SU-DHL-6 (cell line): ENCODE measurements around the gene RAB19.

Experiments
- H2AFZ ChIP-seq: fragments of 200-600 bp; sonication (generic); 2 replicates; pipeline ENCODE4 v1.6.1; 2014; ENCODE audit warnings: low read depth, mild to moderate bottlenecking, moderate library complexity, mixed read lengths, antibody characterized with exemption, low read length; ENCODE audit not compliant: severe bottlenecking
- H3F3A ChIP-seq: fragments of 200-600 bp; shearing (Covaris generic); 2 replicates; pipeline ENCODE4 v1.6.0; 2016; ENCODE audit warnings: antibody characterized with exemption, mild to moderate bottlenecking; ENCODE audit not compliant: insufficient read depth
- H3K27ac ChIP-seq: fragments of 200-600 bp; sonication (generic); 2 replicates; pipeline ENCODE4 v1.5.1; 2016; ENCODE audit warnings: low read depth, mild to moderate bottlenecking, low read length, moderate library complexity, mixed read lengths
- H3K27me3 ChIP-seq: fragments of 200-600 bp; sonication (generic), shearing (Covaris generic); 2 replicates; pipeline ENCODE4 v1.6.0; 2014; ENCODE audit warnings: mild to moderate bottlenecking, low read length
- H3K36me3 ChIP-seq: fragments of 200-600 bp; sonication (generic); 2 replicates; pipeline ENCODE4 v1.6.1; 2014; ENCODE audit warnings: mild to moderate bottlenecking, low read length, mixed read lengths
- H3K4me2 ChIP-seq: fragments of 300-600, 200-600 bp; shearing (Covaris generic), sonication (generic); 2 replicates; pipeline ENCODE4 v1.6.0; 2014; ENCODE audit warnings: low read length, low read depth, mild to moderate bottlenecking; ENCODE audit not compliant: poor library complexity, severe bottlenecking
- H3K4me3 ChIP-seq: fragments of 200-600 bp; sonication (generic); 2 replicates; pipeline ENCODE4 v1.5.1; 2014; ENCODE audit warnings: antibody characterized with exemption, low read length, mild to moderate bottlenecking, mixed read lengths; ENCODE audit not compliant: insufficient read depth, poor library complexity, severe bottlenecking
- H3K79me2 ChIP-seq: fragments of 200-600 bp; sonication (generic); 2 replicates; pipeline ENCODE4 v1.6.1; 2014; ENCODE audit warnings: mild to moderate bottlenecking, low read length, moderate library complexity; ENCODE audit not compliant: insufficient read depth
- H3K9ac ChIP-seq: fragments of 200-600 bp; sonication (generic); 2 replicates; pipeline ENCODE4 v1.7.0; 2014; ENCODE audit warnings: mild to moderate bottlenecking, low read length
- H3K9me2 ChIP-seq: fragments of 200-600 bp; sonication (generic); replicated peaks from 2 replicates; pipeline ENCODE4 v1.6.1; 2014; ENCODE audit warnings: low read length; ENCODE audit not compliant: insufficient read depth
- H3K9me3 ChIP-seq: fragments of 200-600 bp; sonication (generic); 2 replicates; pipeline ENCODE4 v1.6.1; 2014; ENCODE audit warnings: low read length, mixed read lengths; ENCODE audit not compliant: insufficient read depth
- H4K20me1 ChIP-seq: fragments of 200-600 bp; sonication (generic); 2 replicates; pipeline ENCODE4 v1.6.1; 2014; ENCODE audit warnings: low read depth, mild to moderate bottlenecking, antibody characterized with exemption, low read length, moderate library complexity, mixed read lengths
- EZH2phosphoT487 ChIP-seq: fragments of 200-600 bp; sonication (generic), shearing (Covaris generic); conservative IDR thresholded peaks from 2 replicates; pipeline ENCODE4 v1.6.1; 2018; ENCODE audit warnings: mild to moderate bottlenecking, antibody characterized with exemption, low read length, moderate library complexity, mixed read lengths
- TF ChIP-seq, protein P1 (sequence below): fragments of 200-600 bp; sonication (generic); IDR thresholded peaks from one replicate; pipeline ENCODE4 v1.5.1; 2017; ENCODE audit warnings: antibody characterized with exemption, mild to moderate bottlenecking, low read length, moderate library complexity; ENCODE audit not compliant: insufficient read depth, poor library complexity, severe bottlenecking

The RAB19 gene

DNA sequence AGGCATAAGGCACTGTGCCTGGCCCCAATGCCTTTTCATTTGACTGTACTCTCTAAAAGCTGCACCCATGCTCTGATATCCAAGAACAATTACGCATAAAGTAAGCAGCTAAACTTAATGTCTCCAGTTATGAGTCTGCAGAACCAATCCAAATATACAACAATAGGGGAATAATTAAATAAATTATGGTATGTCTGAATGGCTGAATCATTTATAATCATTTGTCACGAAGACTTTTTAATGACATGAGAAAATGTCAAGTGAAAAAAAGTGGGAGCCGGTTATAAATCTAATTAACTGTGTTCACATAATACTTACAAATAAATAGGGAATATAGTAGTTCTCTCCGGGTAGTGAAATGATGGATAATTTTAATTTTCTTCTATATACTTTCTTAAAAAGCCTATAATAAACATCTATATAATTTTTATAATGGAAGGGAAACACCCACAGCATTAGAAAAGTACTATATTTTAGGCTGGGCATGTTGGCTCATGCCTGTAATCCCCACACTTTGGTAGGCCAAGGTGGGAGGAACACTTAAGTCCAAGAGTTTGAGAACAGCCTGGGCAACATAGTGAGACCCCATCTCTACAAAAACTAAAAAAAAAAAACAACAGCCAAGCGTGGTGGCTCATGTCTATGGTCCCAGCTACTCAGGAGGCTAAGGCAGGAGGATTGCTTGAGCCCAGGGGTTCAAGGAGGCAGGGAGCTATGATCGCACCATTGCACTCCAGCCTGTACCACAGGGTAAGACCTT, 19.7 kb upstream of the RAB19 start:
- Histone ChIP-seq H3K9me2 (no peaks in the 10 kb centered on the region), H3K79me2 (no peaks in the 10 kb centered on the region), H3K36me3 (no peaks in the 10 kb centered on the region), H2AFZ (no peak overlapping the region), H3K9me3 (no peaks in the 10 kb centered on the region), H3K4me3 (no peak overlapping the region), H4K20me1 (no peaks in the 10 kb centered on the region), H3K27ac (no peak overlapping the region), H3K9ac (no peak overlapping the region), H3K4me2 (no peak overlapping the region), H3K27me3 (no peaks in the 10 kb centered on the region), H3F3A (no peaks in the 10 kb centered on the region)
- TF ChIP-seq, protein P1, sequence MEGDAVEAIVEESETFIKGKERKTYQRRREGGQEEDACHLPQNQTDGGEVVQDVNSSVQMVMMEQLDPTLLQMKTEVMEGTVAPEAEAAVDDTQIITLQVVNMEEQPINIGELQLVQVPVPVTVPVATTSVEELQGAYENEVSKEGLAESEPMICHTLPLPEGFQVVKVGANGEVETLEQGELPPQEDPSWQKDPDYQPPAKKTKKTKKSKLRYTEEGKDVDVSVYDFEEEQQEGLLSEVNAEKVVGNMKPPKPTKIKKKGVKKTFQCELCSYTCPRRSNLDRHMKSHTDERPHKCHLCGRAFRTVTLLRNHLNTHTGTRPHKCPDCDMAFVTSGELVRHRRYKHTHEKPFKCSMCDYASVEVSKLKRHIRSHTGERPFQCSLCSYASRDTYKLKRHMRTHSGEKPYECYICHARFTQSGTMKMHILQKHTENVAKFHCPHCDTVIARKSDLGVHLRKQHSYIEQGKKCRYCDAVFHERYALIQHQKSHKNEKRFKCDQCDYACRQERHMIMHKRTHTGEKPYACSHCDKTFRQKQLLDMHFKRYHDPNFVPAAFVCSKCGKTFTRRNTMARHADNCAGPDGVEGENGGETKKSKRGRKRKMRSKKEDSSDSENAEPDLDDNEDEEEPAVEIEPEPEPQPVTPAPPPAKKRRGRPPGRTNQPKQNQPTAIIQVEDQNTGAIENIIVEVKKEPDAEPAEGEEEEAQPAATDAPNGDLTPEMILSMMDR: no peak
- TF ChIP-seq EZH2phosphoT487: no peak

- no peaks in the 10 kb centered on the region for H3F3A ChIP-seq
- TF ChIP-seq EZH2phosphoT487: no peak
- TF ChIP-seq, protein P1: no peak
- H3K9me3 ChIP-seq: no peaks in the 10 kb centered on the region
- H3K27me3 ChIP-seq: no peaks in the 10 kb centered on the region
- H3K4me2 ChIP-seq: no peak overlapping the region
- H3K79me2 ChIP-seq: no peaks in the 10 kb centered on the region
- H3K4me3 ChIP-seq: no peak overlapping the region
- no peaks in the 10 kb centered on the region for H3K36me3 ChIP-seq
- H2AFZ ChIP-seq: no peak overlapping the region
- H4K20me1 ChIP-seq: peaks cover 4% of the 10 kb centered on the region; the same call in 1 of the 2 replicates
- H3K27ac ChIP-seq: no peak overlapping the region
- no peak overlapping the region for H3K9ac ChIP-seq
- H3K9me2 ChIP-seq: no peaks in the 10 kb centered on the region
These were observed 18.8 kb upstream of the RAB19 start for GRCh38 chr7:140384894-140385545.

DNA sequence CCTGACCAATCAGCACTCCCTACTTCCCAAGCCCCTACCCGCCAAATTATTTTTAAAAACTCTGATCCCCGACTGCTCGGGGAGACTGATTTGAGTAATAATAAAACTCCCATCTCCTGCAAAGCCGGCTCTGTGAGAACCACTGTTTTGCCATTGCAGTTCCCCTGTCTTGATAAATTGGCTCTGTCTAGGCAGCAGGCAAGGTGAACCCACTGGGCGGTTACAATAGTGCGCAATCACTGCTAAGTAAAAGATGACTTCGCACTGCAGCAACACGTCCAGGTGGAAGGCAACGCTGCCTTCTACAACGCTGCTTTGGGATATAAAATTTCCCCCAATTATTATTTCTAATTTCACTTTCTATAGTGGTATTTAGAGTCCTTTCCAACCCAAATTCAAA, 14.4 kb upstream of the RAB19 start:
- Histone ChIP-seq H3K9ac (no peak overlapping the region), H3K9me3 (no peaks in the 10 kb centered on the region), H3K79me2 (no peaks in the 10 kb centered on the region), H3K4me2 (no peak overlapping the region), H2AFZ (no peak overlapping the region), H4K20me1 (peaks cover 16% of the 10 kb centered on the region; the same call in 1 of the 2 replicates), H3K9me2 (no peaks in the 10 kb centered on the region), H3K27ac (no peak overlapping the region), H3F3A (no peaks in the 10 kb centered on the region), H3K36me3 (no peaks in the 10 kb centered on the region), H3K4me3 (no peak overlapping the region), H3K27me3 (no peaks in the 10 kb centered on the region)
- no peak for TF ChIP-seq EZH2phosphoT487
- TF ChIP-seq, protein P1: no peak
